Sigmoid colon (tissue), 7 donors: ENCODE measurements around the gene DTX1. TPM values are rescaled to one million over a fixed set of nuclear protein-coding genes. Genes with fewer than 3 reads are reported as not detected.

Experiments used
- DNase-seq: peaks from one replicate; pipeline ENCODE4 v3.0.0-alpha.2; 2019
- H3K27ac ChIP-seq, 4 donors: fragments of 200-600 bp; sonication (generic); one replicate each; pipeline ENCODE4 v1.5.1; 2016 to 2019; ENCODE audit warnings: mild to moderate bottlenecking in 1 of 4
- H3K27me3 ChIP-seq, 3 donors: fragments of 200-600 bp; sonication (generic); one replicate each; pipeline ENCODE4 v1.5.1; 2019; ENCODE audit warnings: mild to moderate bottlenecking in 1 of 3
- H3K36me3 ChIP-seq, 4 donors: fragments of 200-600 bp; sonication (generic); one replicate each; pipeline ENCODE4 v1.5.1; 2016 to 2019
- H3K4me1 ChIP-seq, 4 donors: fragments of 200-600 bp; sonication (generic); one replicate each; pipeline ENCODE4 v1.5.1; 2017 to 2019
- H3K4me3 ChIP-seq, 4 donors: fragments of 200-600 bp; sonication (generic); one replicate each; pipeline ENCODE4 v1.5.1; 2017 to 2019; ENCODE audit warnings: mild to moderate bottlenecking in 2 of 4, moderate library complexity in 1 of 4
- H3K9me3 ChIP-seq, 4 donors: fragments of 200-600 bp in 3 of 4; sonication (generic) in 3 of 4; one replicate each; pipeline versions ENCODE4 v1.5.1 to v1.6.1; 2013 to 2019
- EP300 ChIP-seq, 4 donors: sonication (generic); formaldehyde crosslinking; IDR thresholded peaks; one replicate each; pipeline ENCODE4 v1.6.1; 2017; ENCODE audit warnings: antibody characterized with exemption in 4 of 4
- POLR2A ChIP-seq, 2 donors: fragments of 450-650 bp; IDR thresholded peaks; one replicate each; pipeline ENCODE4 v1.6.1; 2016; ENCODE audit warnings: antibody characterized with exemption in 2 of 2, mild to moderate bottlenecking in 2 of 2, moderate library complexity in 2 of 2
- POLR2AphosphoS5 ChIP-seq, 4 donors: sonication (generic); formaldehyde crosslinking; IDR thresholded peaks; one replicate each; pipeline ENCODE4 v1.6.1; 2017; ENCODE audit warnings: antibody characterized with exemption in 4 of 4
- WGBS, 2 donors: extraction: QIAGEN DNeasy Blood & Tissue Kit; methylation state at CpG; one replicate each; pipeline ENCODE4 v1.1.7; 2013; 5-methylcytosine and 5-hydroxymethylcytosine counted together
- intact Hi-C: fragments of 100-400 bp; cut with DNase I; formaldehyde crosslinking; loops from one replicate; pipeline ENCODE4 v1.15.1; 2023
- polyA plus RNA-seq, 3 donors: library from polyadenylated mRNA; stranded (reverse); fragments of 200-250 nt; gene quantifications; one replicate each; pipeline ENCODE4 v1.2.3, GENCODE V29; 2013
- total RNA-seq, 4 donors: library from RNA; depleted of rRNA; stranded (reverse); fragments of >200 nt; gene quantifications; one replicate each; pipeline ENCODE4 v1.1.0, GENCODE V29; 2016
- TF ChIP-seq, protein P1 (sequence below), 4 experiments: fragments of 450-650 bp in 3 of 4; fragments of 200-600 bp in 1 of 4; IDR thresholded peaks; one replicate each; pipeline ENCODE4 v1.5.1; 2016 to 2019; ENCODE audit warnings: antibody characterized with exemption in 4 of 4, mild to moderate bottlenecking in 3 of 4, moderate library complexity in 2 of 4
- donor health status: healthy with polysubstance abuse.
- donor health status: Bipolar disorder and iron deficiency.
- donor health status: healthy.

DTX1 gene
- total and polyA plus RNA-seq, 7 donors, result 1.2 to 15.8 (median 3.0) TPM

DNA sequence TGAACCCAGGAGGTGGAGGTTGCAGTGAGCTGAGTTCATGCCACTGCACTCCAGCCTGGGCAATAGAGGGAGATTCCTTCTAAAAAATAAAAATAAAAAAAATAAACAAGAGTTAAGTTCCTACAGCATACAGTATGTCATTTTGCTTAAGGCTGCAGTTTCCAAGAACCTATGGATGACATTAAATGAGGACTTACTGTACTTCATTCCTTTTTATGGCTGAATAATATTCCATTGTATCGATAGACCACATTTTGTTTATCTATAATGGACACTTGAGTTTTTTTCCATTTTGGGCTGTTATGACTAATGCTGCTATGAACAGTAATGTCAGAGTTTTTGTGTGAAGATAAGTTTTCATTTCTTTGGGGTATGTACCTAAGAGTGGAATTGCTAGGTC lies 61.6 kb downstream of the DTX1 start:
- no peak for DNase-seq
- peaks cover 0 to 32% (median 6%) of the 10 kb centered on the region in 3 donors for H3K27me3 ChIP-seq
- H3K36me3 ChIP-seq, result no peaks in the 10 kb centered on the region
- WGBS, 2 donors, result 95 to 97% methylated on average over 1 of the region's 1 CpG
- H3K4me3 ChIP-seq, result no peak overlapping the region
- TF ChIP-seq, protein P1, sequence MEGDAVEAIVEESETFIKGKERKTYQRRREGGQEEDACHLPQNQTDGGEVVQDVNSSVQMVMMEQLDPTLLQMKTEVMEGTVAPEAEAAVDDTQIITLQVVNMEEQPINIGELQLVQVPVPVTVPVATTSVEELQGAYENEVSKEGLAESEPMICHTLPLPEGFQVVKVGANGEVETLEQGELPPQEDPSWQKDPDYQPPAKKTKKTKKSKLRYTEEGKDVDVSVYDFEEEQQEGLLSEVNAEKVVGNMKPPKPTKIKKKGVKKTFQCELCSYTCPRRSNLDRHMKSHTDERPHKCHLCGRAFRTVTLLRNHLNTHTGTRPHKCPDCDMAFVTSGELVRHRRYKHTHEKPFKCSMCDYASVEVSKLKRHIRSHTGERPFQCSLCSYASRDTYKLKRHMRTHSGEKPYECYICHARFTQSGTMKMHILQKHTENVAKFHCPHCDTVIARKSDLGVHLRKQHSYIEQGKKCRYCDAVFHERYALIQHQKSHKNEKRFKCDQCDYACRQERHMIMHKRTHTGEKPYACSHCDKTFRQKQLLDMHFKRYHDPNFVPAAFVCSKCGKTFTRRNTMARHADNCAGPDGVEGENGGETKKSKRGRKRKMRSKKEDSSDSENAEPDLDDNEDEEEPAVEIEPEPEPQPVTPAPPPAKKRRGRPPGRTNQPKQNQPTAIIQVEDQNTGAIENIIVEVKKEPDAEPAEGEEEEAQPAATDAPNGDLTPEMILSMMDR (IDR thresholded peaks at IDR 0.05), result no peak
- TF ChIP-seq POLR2AphosphoS5 (IDR thresholded peaks at IDR 0.05), result no peak
- H3K27ac ChIP-seq, result no peak overlapping the region
- H3K4me1 ChIP-seq, result no peaks in the 10 kb centered on the region
- intact Hi-C loops, result no loop called here
- peaks cover 0 to 1% (median 0%) of the 10 kb centered on the region in 4 donors for H3K9me3 ChIP-seq

DNA sequence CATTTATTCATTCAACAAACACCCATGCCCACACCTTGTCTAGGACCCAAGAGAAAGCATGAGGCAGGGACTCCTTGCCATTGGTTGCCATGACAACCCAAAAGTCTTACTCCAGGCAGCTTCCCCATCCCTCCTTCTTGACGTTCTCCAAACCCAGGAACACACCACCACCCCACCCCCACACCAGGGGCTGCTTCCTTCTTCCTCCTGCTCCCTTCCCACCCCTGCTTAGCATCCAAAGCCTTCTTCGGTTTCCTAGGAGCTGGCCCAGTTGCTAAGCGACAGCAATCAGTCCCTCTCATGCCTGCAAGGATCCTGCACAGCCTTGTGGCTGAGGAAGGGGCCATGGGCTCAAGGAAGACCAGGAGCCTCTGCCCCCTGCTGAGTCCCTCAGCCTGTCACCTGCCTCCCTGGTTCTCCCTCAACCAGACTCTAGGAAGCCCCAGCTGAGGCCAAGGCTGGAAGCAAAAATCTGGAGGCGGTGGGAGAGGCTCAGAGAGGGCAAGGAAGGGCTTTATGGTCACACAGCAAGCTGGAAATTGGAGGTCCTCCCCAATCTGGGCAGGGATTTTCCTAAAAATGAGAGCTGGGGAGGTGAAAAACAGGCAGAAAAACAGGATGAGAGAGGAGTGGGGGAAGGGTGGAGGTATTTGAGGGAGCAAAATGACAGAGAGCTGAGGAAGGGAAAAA lies 63.6 kb downstream of the DTX1 start:
- Histone ChIP-seq H3K9me3 (peaks cover 0 to 3% (median 0%) of the 10 kb centered on the region in 4 donors), H3K27me3 (peaks cover 0 to 17% (median 6%) of the 10 kb centered on the region in 3 donors), H3K4me3 (no peak overlapping the region), H3K27ac (no peak overlapping the region), H3K36me3 (no peaks in the 10 kb centered on the region), H3K4me1 (no peaks in the 10 kb centered on the region)
- no peak for DNase-seq
- WGBS, 2 donors, result 48 to 74% methylated on average over 4 of the region's 4 CpGs
- TF ChIP-seq EP300 (IDR thresholded peaks at IDR 0.05), result no peak
- no peak for TF ChIP-seq POLR2AphosphoS5 (IDR thresholded peaks at IDR 0.05)
- TF ChIP-seq, protein P1 (IDR thresholded peaks at IDR 0.05), result no peak
- no peak for TF ChIP-seq POLR2A (IDR thresholded peaks at IDR 0.05)
- intact Hi-C loops, result no loop called here

DNA sequence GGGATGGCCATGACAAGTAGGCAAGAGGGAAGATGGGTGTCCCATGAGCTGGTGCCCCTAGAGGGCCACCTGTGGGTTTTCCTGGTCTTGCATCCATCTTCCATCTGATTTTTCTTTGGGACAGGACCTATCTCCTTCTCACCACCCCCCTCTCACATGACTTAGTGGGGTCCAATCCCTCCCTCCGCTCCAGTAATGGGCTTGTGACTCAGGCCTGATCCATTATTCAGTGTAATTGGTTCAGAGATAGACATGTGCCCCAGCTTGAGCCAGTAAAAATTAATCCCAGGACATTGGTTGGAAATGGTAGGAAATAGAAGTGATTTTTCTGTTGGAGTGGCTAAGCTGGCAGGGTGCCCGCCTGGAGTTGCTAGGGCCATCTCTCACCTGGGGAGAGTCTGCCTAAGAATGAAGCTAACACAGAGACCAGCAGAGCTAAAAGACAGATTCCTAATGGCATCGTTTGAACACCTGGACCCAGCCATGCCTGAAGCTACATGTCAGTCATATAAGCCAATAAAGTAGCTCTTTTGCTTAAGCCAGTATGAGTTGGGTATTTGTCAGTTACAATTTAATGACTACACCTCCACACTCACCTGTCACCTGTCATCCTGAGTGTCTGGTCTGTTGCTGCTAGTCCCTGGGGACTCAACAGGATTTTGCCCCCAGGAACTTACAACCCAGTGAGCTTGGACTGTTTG lies 64.3 kb downstream of the DTX1 start:
- DNase-seq, result no peak
- 82 to 83% methylated on average over 3 of the region's 3 CpGs for WGBS, 2 donors
- no peak overlapping the region for H3K4me3 ChIP-seq
- TF ChIP-seq POLR2A (IDR thresholded peaks at IDR 0.05) (no peak), POLR2AphosphoS5 (IDR thresholded peaks at IDR 0.05) (no peak), EP300 (IDR thresholded peaks at IDR 0.05) (no peak)
- TF ChIP-seq, protein P1 (IDR thresholded peaks at IDR 0.05), result no peak
- H3K36me3 ChIP-seq, result no peaks in the 10 kb centered on the region
- no peaks in the 10 kb centered on the region for H3K4me1 ChIP-seq
- H3K27ac ChIP-seq, result no peak overlapping the region
- H3K27me3 ChIP-seq, result peaks cover 0 to 17% (median 6%) of the 10 kb centered on the region in 3 donors
- H3K9me3 ChIP-seq, result peaks cover 0 to 3% (median 0%) of the 10 kb centered on the region in 4 donors
- intact Hi-C loops, result no loop called here

DNA sequence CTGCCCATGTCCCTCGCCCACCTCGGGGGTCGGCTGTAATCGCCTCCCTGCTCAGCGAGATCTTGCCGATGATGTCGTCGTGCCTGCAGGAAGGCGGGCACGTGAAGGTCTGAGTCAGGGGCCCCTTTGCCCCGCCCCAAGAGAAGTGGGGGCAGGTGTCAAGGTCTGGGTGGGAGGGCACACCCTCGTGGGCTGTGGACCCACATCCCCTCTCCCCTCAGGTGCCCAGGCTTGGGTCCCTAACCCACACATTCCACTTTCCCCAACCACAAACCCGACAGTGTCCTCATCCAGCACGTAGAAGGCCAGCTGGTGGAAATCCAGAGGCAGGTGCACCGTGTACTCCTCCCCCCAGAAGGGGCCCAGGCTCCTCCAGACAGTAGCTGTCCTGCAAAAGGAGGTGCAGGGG lies 71.3 kb downstream of the DTX1 start:
- TF ChIP-seq, protein P1 (IDR thresholded peaks at IDR 0.05), result no peak
- TF ChIP-seq POLR2AphosphoS5 (IDR thresholded peaks at IDR 0.05), result no peak
- no peak for TF ChIP-seq EP300 (IDR thresholded peaks at IDR 0.05)
- TF ChIP-seq POLR2A (IDR thresholded peaks at IDR 0.05), result no peak
- intact Hi-C loops, result no loop called here
- Histone ChIP-seq H3K9me3 (peaks cover 0 to 3% (median 0%) of the 10 kb centered on the region in 4 donors), H3K4me1 (no peaks in the 10 kb centered on the region), H3K27ac (no peak overlapping the region), H3K36me3 (no peaks in the 10 kb centered on the region), H3K4me3 (no peak overlapping the region), H3K27me3 (peaks cover 0 to 32% (median 0%) of the 10 kb centered on the region in 3 donors)
- WGBS, 2 donors, result 47 to 64% methylated on average over 15 of the region's 15 CpGs
- DNase-seq, result no peak
